ENCODE data around the gene SLCO2A1.

The SLCO2A1 gene

GRCh38 chr3:134029256-134029733 lies 430 bp downstream of the SLCO2A1 start (continued):
- TF ChIP-seq ZNF311 (tag by site-specific recombination; IDR thresholded peaks at IDR 0.05; ENCODE audit: borderline replicate concordance) (no peak), ZIC2 (tag by site-specific recombination; IDR thresholded peaks at IDR 0.05) (peak; percentile 67), ZNF132 (tag by site-specific recombination; IDR thresholded peaks at IDR 0.05; ENCODE audit: borderline replicate concordance) (no peak), ZNF248 (tag by site-specific recombination; IDR thresholded peaks at IDR 0.05) (no peak), ZNF155 (tag by site-specific recombination; IDR thresholded peaks at IDR 0.05) (no peak), SCRT1 (tag by site-specific recombination; IDR thresholded peaks at IDR 0.05; ENCODE audit: borderline replicate concordance) (no peak), ZNF701 (tag by site-specific recombination; IDR thresholded peaks at IDR 0.05) (no peak), ZNF670 (tag by site-specific recombination; IDR thresholded peaks at IDR 0.05; ENCODE audit: low read depth) (no peak), ZNF768 (tag by site-specific recombination; IDR thresholded peaks at IDR 0.05) (no peak), PBX3 (CRISPR knock-in tag; IDR thresholded peaks at IDR 0.05) (no peak), ZNF341 (tag by site-specific recombination; IDR thresholded peaks at IDR 0.05; ENCODE audit: low read depth) (no peak), EGR2 (tag by site-specific recombination; IDR thresholded peaks at IDR 0.05; ENCODE audit: low read depth) (no peak), HOXA7 (CRISPR knock-in tag; IDR thresholded peaks at IDR 0.05; ENCODE audit: borderline replicate concordance) (no peak), ZNF366 (tag by site-specific recombination; conservative IDR thresholded peaks at IDR 0.05) (no peak), ZBTB8A (tag by site-specific recombination; IDR thresholded peaks at IDR 0.05) (peak; percentile 49), ZXDB (tag by site-specific recombination; IDR thresholded peaks at IDR 0.05) (peak; percentile 36; the same call in 1 of the 2 replicates), GLIS1 (tag by site-specific recombination; IDR thresholded peaks at IDR 0.05) (peak; percentile 43; the same call in 1 of the 2 replicates), ZNF350 (tag by site-specific recombination; IDR thresholded peaks at IDR 0.05) (no peak), ZNF791 (tag by site-specific recombination; IDR thresholded peaks at IDR 0.05) (no peak), ZNF354C (tag by site-specific recombination; IDR thresholded peaks at IDR 0.05; ENCODE audit: borderline replicate concordance, low read depth) (no peak), SP3 (tag by site-specific recombination; IDR thresholded peaks at IDR 0.05) (no peak), HOXC10 (CRISPR knock-in tag; IDR thresholded peaks at IDR 0.05) (no peak), GLI2 (tag by site-specific recombination; IDR thresholded peaks at IDR 0.05; ENCODE audit: borderline replicate concordance, low read depth) (no peak), ZNF37A (tag by site-specific recombination; IDR thresholded peaks at IDR 0.05) (no peak), ZBTB17 (tag by site-specific recombination; IDR thresholded peaks at IDR 0.05) (0 out of 2 replicates have a peak, but pooled peaks have one; percentile 28)
- TF ChIP-seq, protein P1, sequence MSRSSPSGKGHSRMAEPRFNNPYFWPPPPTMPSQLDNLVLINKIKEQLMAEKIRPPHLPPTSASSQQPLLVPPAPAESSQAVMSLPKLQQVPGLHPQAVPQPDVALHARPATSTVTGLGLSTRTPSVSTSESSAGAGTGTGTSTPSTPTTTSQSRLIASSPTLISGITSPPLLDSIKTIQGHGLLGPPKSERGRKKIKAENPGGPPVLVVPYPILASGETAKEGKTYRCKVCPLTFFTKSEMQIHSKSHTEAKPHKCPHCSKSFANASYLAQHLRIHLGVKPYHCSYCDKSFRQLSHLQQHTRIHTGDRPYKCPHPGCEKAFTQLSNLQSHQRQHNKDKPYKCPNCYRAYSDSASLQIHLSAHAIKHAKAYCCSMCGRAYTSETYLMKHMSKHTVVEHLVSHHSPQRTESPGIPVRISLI (tag by site-specific recombination; IDR thresholded peaks at IDR 0.05): no peak
- TF ChIP-seq, protein P2, sequence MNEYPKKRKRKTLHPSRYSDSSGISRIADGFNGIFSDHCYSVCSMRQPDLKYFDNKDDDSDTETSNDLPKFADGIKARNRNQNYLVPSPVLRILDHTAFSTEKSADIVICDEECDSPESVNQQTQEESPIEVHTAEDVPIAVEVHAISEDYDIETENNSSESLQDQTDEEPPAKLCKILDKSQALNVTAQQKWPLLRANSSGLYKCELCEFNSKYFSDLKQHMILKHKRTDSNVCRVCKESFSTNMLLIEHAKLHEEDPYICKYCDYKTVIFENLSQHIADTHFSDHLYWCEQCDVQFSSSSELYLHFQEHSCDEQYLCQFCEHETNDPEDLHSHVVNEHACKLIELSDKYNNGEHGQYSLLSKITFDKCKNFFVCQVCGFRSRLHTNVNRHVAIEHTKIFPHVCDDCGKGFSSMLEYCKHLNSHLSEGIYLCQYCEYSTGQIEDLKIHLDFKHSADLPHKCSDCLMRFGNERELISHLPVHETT (tag by site-specific recombination; IDR thresholded peaks at IDR 0.05): no peak
